Cardiac fibroblast (primary cell): ENCODE results near the gene P2RY14.

ENCODE experiments used
- DNase-seq, 2 donors: peaks; one replicate each; pipeline versions ENCODE4 v3.0.0 to v3.0.0-alpha.2; 2010; ENCODE audit warnings: low read depth in 2 of 2
- H3K4me3 ChIP-seq, 2 donors: replicated peaks in 1 of 2; 1 replicate in 1 of 2; 2 replicates in 1 of 2; pipeline ENCODE4 v1.5.1; 2011; ENCODE audit warnings: low read depth in 2 of 2, low read length in 2 of 2, mild to moderate bottlenecking in 2 of 2, moderate library complexity in 1 of 2
- CTCF ChIP-seq: IDR thresholded peaks from one replicate; pipeline ENCODE4 v1.5.1; 2011; ENCODE audit warnings: low read depth, mild to moderate bottlenecking, low read length, inconsistent platforms

Gene P2RY14

GRCh38 chr3:151168269-151169094 is 109.9 kb downstream of the P2RY14 start:
- peak; percentile 73 for DNase-seq
- H3K4me3 ChIP-seq = no peak overlapping the region
- peak; percentile 83 for TF ChIP-seq CTCF

- peak; percentile 24 for TF ChIP-seq CTCF
- DNase-seq = peak; percentile 6 to 14
- H3K4me3 ChIP-seq = no peak overlapping the region
These were observed 112.2 kb downstream of the P2RY14 start for GRCh38 chr3:151166161-151166560.

GRCh38 chr3:151165226-151165625 is 113.1 kb downstream of the P2RY14 start:
- no peak for TF ChIP-seq CTCF
- H3K4me3 ChIP-seq = no peak overlapping the region
- DNase-seq = no peak
